ENCODE data around the gene MX1. TPM values are rescaled to one million over a fixed set of nuclear protein-coding genes. Genes with fewer than 3 reads are reported as not detected.

Gene MX1
- total RNA-seq, result 28.3 and 33.3 TPM in 2 replicates

GRCh38 chr21:41425954-41426675, at the start of gene MX1:
Gene MX1, plus strand, starts transcription at chr21:41426239. Its CDS starts 5,832 bp downstream, at chr21:41432071.
- no peaks in the 10 kb centered on the region for H4K20me1 ChIP-seq (ENCODE audit: insufficient read depth, low read length)
- DNase-seq (ENCODE audit: insufficient read length, low spot score, missing footprints), result peak; percentile 91
- TF ChIP-seq CTCF (IDR thresholded peaks at IDR 0.05; ENCODE audit: extremely low read depth, low read depth, low read length), result no peak
- H3K4me1 ChIP-seq (ENCODE audit: insufficient read depth, low read length), result peaks cover 11% of the 10 kb centered on the region
- H3K27me3 ChIP-seq (ENCODE audit: insufficient read depth, low read length), result peaks cover 12% of the 10 kb centered on the region
- no peak within 1 kb of the TSS for H3K27ac ChIP-seq (ENCODE audit: low read depth, low read length)
- peak within 1 kb of the TSS; percentile 85 for H3K4me2 ChIP-seq (ENCODE audit: insufficient read depth, low read length)
- H3K9me3 ChIP-seq (ENCODE audit: low read depth, low read length), result no peaks in the 10 kb centered on the region
- peak within 1 kb of the TSS; percentile 71 for H2AFZ ChIP-seq (ENCODE audit: low read length)
- no peaks in the 10 kb centered on the region for H3K79me2 ChIP-seq (ENCODE audit: insufficient read depth, low read length)
- peak within 1 kb of the TSS; percentile 69 for H3K4me3 ChIP-seq (ENCODE audit: insufficient read depth, low read length)
- no peaks in the 10 kb centered on the region for H3K36me3 ChIP-seq (ENCODE audit: insufficient read depth, low read length)

- DNase-seq (ENCODE audit: insufficient read length, low spot score, missing footprints), result no peak
- Histone ChIP-seq H3K79me2 (ENCODE audit: insufficient read depth, low read length) (no peaks in the 10 kb centered on the region), H3K4me2 (ENCODE audit: insufficient read depth, low read length) (no peak overlapping the region), H3K27me3 (ENCODE audit: insufficient read depth, low read length) (no peaks in the 10 kb centered on the region), H3K9me3 (ENCODE audit: low read depth, low read length) (no peaks in the 10 kb centered on the region), H3K27ac (ENCODE audit: low read depth, low read length) (no peak overlapping the region), H2AFZ (ENCODE audit: low read length) (no peak overlapping the region), H3K36me3 (ENCODE audit: insufficient read depth, low read length) (no peaks in the 10 kb centered on the region), H3K4me1 (ENCODE audit: insufficient read depth, low read length) (no peaks in the 10 kb centered on the region), H3K4me3 (ENCODE audit: insufficient read depth, low read length) (no peak overlapping the region), H4K20me1 (ENCODE audit: insufficient read depth, low read length) (no peaks in the 10 kb centered on the region)
- no peak for TF ChIP-seq CTCF (IDR thresholded peaks at IDR 0.05; ENCODE audit: extremely low read depth, low read depth, low read length)
Measured at GRCh38 chr21:41377715-41378114, 48.3 kb upstream of the MX1 start.

GRCh38 chr21:41378849-41379248, 47.2 kb upstream of the MX1 start:
- Histone ChIP-seq H3K79me2 (ENCODE audit: insufficient read depth, low read length) (no peaks in the 10 kb centered on the region), H3K27me3 (ENCODE audit: insufficient read depth, low read length) (no peaks in the 10 kb centered on the region), H3K4me3 (ENCODE audit: insufficient read depth, low read length) (no peak overlapping the region), H3K4me1 (ENCODE audit: insufficient read depth, low read length) (no peaks in the 10 kb centered on the region), H3K9me3 (ENCODE audit: low read depth, low read length) (no peaks in the 10 kb centered on the region), H2AFZ (ENCODE audit: low read length) (no peak overlapping the region), H4K20me1 (ENCODE audit: insufficient read depth, low read length) (no peaks in the 10 kb centered on the region), H3K27ac (ENCODE audit: low read depth, low read length) (no peak overlapping the region), H3K36me3 (ENCODE audit: insufficient read depth, low read length) (no peaks in the 10 kb centered on the region), H3K4me2 (ENCODE audit: insufficient read depth, low read length) (no peak overlapping the region)
- no peak for DNase-seq (ENCODE audit: insufficient read length, low spot score, missing footprints)
- TF ChIP-seq CTCF (IDR thresholded peaks at IDR 0.05; ENCODE audit: extremely low read depth, low read depth, low read length), result no peak

- no peaks in the 10 kb centered on the region for H3K4me1 ChIP-seq (ENCODE audit: insufficient read depth, low read length)
- H3K4me3 ChIP-seq (ENCODE audit: insufficient read depth, low read length), result no peak overlapping the region
- no peaks in the 10 kb centered on the region for H3K36me3 ChIP-seq (ENCODE audit: insufficient read depth, low read length)
- no peaks in the 10 kb centered on the region for H4K20me1 ChIP-seq (ENCODE audit: insufficient read depth, low read length)
- no peaks in the 10 kb centered on the region for H3K79me2 ChIP-seq (ENCODE audit: insufficient read depth, low read length)
- no peaks in the 10 kb centered on the region for H3K27me3 ChIP-seq (ENCODE audit: insufficient read depth, low read length)
- TF ChIP-seq CTCF (IDR thresholded peaks at IDR 0.05; ENCODE audit: extremely low read depth, low read depth, low read length), result no peak
- no peak overlapping the region for H3K27ac ChIP-seq (ENCODE audit: low read depth, low read length)
- no peaks in the 10 kb centered on the region for H3K9me3 ChIP-seq (ENCODE audit: low read depth, low read length)
- no peak overlapping the region for H2AFZ ChIP-seq (ENCODE audit: low read length)
- no peak overlapping the region for H3K4me2 ChIP-seq (ENCODE audit: insufficient read depth, low read length)
- DNase-seq (ENCODE audit: insufficient read length, low spot score, missing footprints), result no peak
Measured at GRCh38 chr21:41379901-41380300, 46.1 kb upstream of the MX1 start.
